Measurements from ENCODE around the gene NAA10.

DNA sequence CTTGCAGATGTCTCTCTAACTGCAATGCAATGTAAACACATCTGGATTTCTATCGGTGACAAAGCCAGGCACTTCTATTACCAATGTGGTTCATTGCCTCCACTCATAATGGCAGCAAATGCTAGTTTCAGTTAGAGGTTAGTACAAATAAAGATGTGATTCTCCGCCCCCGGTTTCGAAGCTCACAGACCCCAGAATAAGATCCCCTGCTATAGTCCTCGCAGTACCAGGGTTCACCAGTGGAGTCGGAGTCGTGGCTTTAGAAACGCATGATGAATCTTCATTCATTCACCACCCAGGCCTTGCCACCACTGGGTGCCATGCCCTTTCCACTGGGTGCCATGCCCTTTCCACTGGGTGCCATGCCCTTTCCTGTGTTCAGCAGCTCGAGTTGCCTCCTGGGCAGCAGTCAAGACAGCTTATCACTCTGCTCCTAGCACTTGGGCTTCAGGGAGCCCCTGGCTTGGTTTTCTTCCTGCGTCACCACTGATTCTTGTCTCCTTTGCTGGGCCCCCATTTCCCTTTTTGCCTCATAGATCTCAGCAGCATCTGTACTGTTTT is 3.5 kb upstream of the NAA10 start:
- no peak for TF ChIP-seq TAF1 (IDR thresholded peaks at IDR 0.05; ENCODE audit: borderline replicate concordance, insufficient read depth, low read length)
- TF ChIP-seq, protein P1, sequence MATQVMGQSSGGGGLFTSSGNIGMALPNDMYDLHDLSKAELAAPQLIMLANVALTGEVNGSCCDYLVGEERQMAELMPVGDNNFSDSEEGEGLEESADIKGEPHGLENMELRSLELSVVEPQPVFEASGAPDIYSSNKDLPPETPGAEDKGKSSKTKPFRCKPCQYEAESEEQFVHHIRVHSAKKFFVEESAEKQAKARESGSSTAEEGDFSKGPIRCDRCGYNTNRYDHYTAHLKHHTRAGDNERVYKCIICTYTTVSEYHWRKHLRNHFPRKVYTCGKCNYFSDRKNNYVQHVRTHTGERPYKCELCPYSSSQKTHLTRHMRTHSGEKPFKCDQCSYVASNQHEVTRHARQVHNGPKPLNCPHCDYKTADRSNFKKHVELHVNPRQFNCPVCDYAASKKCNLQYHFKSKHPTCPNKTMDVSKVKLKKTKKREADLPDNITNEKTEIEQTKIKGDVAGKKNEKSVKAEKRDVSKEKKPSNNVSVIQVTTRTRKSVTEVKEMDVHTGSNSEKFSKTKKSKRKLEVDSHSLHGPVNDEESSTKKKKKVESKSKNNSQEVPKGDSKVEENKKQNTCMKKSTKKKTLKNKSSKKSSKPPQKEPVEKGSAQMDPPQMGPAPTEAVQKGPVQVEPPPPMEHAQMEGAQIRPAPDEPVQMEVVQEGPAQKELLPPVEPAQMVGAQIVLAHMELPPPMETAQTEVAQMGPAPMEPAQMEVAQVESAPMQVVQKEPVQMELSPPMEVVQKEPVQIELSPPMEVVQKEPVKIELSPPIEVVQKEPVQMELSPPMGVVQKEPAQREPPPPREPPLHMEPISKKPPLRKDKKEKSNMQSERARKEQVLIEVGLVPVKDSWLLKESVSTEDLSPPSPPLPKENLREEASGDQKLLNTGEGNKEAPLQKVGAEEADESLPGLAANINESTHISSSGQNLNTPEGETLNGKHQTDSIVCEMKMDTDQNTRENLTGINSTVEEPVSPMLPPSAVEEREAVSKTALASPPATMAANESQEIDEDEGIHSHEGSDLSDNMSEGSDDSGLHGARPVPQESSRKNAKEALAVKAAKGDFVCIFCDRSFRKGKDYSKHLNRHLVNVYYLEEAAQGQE (IDR thresholded peaks at IDR 0.05; ENCODE audit: insufficient read depth in 1 of 2, low read depth in 2 of 2, low read length in 2 of 2): no peak

All from PFSK-1 (cell line).